HTERT RPE-1 (cell line): ENCODE results near the gene METRNL.

Experiments used
- in situ Hi-C: fragments of 300-500 bp; cut with MboI; formaldehyde crosslinking; loops from 4 replicates; pipeline ENCODE4 v1.14.3; 2020; ENCODE audit warnings: low sequenced_read_pairs

Gene METRNL

DNA sequence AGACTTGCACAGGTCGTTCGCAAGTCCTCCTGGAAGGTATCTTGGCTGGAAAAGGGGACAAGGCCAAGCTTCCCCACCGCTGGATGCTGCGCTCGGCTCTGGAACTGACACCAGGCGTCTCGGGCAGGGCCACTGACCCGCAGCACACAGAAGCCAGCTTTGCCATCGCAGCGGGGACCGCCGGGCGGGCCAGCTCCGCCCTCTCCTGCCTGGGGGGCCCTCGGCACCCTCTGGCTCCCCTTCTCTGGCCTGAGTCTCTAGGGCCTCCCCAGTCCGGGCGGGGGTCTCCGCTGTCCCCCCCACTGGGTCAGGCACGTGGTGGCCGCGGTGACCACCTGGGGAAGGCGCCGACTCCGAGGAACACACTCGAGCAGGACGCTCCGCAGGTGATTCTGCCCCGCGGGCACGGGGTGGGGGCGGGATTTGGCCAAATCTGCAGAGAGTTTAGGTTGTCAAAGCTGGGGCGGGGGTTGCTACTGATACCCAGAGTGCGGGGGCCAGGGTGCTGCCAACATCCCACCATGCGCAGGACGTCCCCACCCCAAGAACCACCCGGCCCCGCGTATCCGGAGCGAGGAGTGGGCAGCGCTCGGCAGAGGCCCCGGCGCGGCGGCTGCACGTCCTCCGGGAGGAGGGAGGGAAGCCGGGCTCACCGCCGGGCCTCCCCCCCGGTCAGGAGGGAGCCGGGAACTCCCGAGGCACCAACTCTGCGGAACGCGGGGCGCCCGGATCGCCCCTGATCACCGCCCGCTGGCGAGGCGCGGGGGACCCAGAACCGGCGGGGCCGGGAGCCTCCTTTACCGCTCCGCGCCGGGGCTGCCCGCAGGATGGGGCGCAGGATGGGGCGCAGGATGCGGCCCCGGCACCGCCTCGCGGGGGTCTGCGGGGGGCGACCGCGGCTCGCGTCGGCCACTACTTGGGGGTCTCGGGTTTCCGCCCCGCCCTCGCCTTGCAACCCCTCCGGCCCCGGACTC is 744 bp upstream of the METRNL start:
- in situ Hi-C loops = no loop called here

GRCh38 chr17:83079766-83080578 is 563 bp downstream of the METRNL start:
- in situ Hi-C loops = no loop called here

DNA sequence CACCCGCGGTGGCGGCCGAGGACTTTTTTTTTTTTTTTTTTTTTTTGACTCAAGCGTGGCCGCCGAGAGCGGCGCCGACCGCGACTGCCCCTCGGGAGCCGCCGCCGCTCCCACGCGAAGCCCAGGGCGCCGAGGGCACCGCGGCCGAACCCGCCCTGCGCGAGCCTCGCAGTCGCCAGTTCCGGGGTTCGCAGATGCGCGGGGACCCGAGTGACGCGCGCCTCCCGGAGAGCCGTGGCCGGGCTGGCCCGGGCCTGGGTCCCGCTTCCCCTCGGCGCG is 1.1 kb downstream of the METRNL start:
- in situ Hi-C loops = no loop called here

- in situ Hi-C loops = no loop called here
Measured at GRCh38 chr17:83080858-83081683, 1.7 kb downstream of the METRNL start.

DNA sequence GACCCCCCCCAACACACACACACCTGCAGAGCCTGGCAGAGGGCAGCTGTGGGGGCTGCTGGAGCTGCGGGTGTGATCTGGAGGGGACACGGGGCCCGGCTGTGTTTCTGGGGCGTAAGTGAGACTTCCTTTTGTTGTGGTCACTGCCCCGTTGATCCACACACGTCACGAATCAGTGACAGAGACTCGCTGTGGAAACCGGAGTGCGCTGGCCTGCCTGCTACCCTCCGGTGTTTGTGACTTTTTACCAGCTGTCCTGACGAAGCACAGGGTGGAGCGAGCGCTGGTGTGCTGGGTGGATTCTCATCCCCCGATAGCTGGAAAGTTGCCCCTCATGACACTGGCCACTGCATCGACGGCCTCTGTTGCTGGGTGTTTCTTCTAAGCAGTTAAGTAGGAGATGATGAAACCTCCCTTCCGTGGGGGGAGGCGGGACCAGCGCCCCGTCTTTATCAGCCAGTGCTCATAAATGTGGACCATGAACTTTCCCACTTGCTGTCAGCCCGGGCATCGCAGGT is 2.3 kb downstream of the METRNL start:
- in situ Hi-C loops = no loop called here

GRCh38 chr17:83082424-83082823 is 3.0 kb downstream of the METRNL start:
- in situ Hi-C loops = no loop called here

GRCh38 chr17:83082909-83083367 is 3.5 kb downstream of the METRNL start:
- in situ Hi-C loops = no loop called here

- in situ Hi-C loops = no loop called here
Measured at GRCh38 chr17:83083368-83084201, 4.2 kb downstream of the METRNL start.

- in situ Hi-C loops = no loop called here
Measured at GRCh38 chr17:83084214-83084613, 4.8 kb downstream of the METRNL start.

GRCh38 chr17:83084621-83085056 is 5.2 kb downstream of the METRNL start:
- in situ Hi-C loops = no loop called here

DNA sequence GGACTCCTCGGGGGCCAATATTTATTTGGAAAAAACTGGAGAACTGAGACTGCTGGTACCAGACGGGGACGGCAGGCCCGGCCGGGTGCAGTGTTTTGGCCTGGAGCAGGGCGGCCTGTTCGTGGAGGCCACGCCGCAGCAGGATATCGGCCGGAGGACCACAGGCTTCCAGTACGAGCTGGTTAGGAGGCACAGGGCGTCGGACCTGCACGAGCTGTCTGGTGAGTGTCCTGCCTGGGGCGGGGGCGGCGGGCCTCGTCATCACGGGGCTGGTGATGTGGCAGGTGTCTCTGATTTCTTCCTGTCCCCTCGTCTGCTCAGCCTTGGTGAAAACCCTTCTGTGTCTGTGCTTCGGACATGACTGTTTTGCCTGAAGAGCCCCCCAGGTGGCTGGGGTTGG is 5.7 kb downstream of the METRNL start:
- in situ Hi-C loops = no loop called here

- in situ Hi-C loops = no loop called here
Measured at GRCh38 chr17:83085526-83086198, 6.3 kb downstream of the METRNL start.

DNA sequence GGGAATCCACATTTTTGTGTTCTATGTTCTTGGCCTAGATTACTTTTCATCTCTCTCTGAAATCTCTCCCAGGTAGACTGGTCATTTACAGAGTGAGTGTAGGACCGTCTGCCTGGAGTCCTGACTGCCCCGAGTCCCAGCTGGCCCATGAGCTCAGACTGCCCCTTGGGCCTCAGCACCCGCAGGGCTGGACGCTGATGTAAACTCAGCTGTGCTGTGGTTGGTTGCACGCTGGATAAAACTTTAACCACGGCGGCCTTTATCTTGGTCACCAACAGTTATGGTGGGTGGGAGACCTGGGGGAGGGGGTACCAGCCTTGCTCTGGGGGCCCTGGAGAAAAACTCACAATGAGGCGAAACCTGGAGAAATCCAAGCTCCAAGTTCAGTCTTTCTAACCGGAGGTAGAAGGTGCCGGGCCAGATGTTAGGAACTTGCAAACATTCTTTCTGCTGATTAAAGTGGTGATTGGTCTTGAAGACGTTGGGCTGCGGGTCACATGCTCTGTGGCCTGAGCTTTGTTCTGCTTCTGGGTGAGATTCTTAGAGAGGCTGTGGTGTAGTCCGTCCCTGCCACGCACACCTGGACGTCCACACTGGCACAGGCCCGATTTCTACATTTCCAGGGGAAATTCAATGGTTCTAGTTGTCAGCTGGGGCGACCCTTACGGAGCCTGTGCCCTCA is 6.9 kb downstream of the METRNL start:
- in situ Hi-C loops = no loop called here

DNA sequence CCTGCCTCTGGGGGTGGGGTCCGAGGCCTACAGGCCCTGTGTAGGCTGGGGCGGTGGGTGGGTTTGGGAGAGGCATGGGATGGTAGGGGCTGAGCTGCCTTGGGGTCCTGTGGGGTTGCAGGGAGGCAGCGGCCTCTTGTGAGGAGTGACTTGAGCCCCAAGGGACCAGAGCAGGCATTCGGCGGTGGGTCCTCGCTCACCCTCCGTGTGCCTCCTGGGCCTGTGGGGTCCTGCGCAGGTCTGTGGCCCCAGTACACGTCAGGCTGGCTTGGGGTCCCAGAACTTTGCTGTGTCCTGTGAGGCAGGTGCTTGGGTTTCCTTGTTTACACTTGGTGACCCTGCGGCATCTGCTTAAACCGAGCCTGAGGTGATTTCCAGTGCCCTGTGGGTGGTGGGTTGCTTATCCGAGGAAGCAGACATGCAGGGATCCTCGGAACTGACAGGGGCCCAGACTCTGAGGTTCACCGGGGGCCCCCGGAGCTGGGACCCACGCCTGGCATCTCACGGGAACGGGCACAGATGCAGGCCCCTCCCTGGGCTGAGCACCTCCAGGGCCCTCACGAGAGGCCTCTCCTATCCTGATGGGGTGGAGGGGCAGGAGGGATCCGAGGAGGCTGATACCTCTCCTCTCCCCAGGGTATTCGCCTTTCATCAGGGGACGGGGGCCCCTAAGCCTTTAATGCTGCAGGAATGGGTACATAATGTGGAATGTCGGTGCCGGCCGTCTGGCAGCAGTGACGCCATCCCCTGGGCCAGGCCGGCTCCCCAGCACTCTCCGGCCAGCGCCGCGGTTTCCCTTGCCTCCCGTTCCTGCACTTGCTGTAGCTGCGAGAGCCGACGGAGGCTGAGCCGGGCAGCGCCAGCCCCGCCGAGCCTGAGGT is 7.7 kb downstream of the METRNL start:
- in situ Hi-C loops = no loop called here

DNA sequence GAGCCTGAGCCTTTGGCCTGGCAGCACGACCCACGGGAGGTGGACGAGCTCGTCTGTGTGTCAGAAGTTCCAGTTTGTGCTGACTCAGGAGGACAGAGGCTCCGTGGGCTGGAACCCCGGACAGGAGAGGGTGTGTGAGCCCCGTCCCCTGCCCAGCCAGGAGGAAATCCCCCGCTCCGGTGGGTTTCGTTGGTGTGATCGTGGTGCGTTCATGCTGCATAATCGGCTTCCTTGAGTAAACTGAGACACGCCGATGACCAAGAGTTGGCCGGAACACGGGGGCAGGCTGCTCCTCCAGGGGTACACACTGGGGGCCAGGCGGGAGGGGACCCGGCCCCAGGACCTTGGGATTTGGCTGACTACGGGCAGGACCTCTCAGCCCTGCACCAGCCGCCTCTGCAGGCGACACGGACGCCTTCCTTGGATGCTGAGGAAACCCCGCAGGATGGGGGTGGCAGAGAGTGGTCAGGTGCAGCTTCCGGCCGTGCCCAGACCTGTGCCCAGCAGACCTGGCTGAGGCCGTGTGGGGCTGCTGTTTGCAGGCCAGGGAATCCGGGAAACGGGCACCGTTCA is 8.5 kb downstream of the METRNL start:
- in situ Hi-C loops = no loop called here

GRCh38 chr17:83088451-83088850 is 9.0 kb downstream of the METRNL start:
- in situ Hi-C loops = no loop called here

GRCh38 chr17:83088909-83089308 is 9.5 kb downstream of the METRNL start:
- in situ Hi-C loops = no loop called here
